Measurements from ENCODE around the gene CNOT8.

CNOT8 gene

GRCh38 chr5:154917757-154918156, 59.3 kb downstream of the CNOT8 start:
- H3K4me3 ChIP-seq (ENCODE audit: low read length): no peak overlapping the region
- no peaks in the 10 kb centered on the region for H3K4me1 ChIP-seq (ENCODE audit: control insufficient read depth, insufficient read depth, low read length)
- no peak overlapping the region for H3K27ac ChIP-seq (ENCODE audit: low read length)
- H3K27me3 ChIP-seq (ENCODE audit: control insufficient read depth, insufficient read depth, low read length): no peaks in the 10 kb centered on the region
- H3K9me3 ChIP-seq (ENCODE audit: control insufficient read depth, insufficient read depth, low read length): no peaks in the 10 kb centered on the region
- no CpG with 5 or more reads among the region's 4 CpGs for WGBS (ENCODE audit: insufficient coverage, insufficient read length)
- peaks cover 12% of the 10 kb centered on the region; the same call in 1 of the 2 replicates for H3K36me3 ChIP-seq (ENCODE audit: control insufficient read depth, insufficient read depth, low read length)
- no peak for DNase-seq (ENCODE audit: low read depth, low spot score)

- no peak overlapping the region for H3K4me3 ChIP-seq (ENCODE audit: low read length)
These were observed 65.3 kb downstream of the CNOT8 start for GRCh38 chr5:154923441-154924430.

More at GRCh38 chr5:154923441-154924430, 65.3 kb downstream of the CNOT8 start:
- Histone ChIP-seq H3K9me3 (ENCODE audit: control insufficient read depth, insufficient read depth, low read length) (no peaks in the 10 kb centered on the region), H3K36me3 (ENCODE audit: control insufficient read depth, insufficient read depth, low read length) (peaks cover 14% of the 10 kb centered on the region; the same call in 1 of the 2 replicates), H3K4me1 (ENCODE audit: control insufficient read depth, insufficient read depth, low read length) (no peaks in the 10 kb centered on the region), H3K27ac (ENCODE audit: low read length) (no peak overlapping the region), H3K27me3 (ENCODE audit: control insufficient read depth, insufficient read depth, low read length) (no peaks in the 10 kb centered on the region)
- WGBS (ENCODE audit: insufficient coverage, insufficient read length): no CpG with 5 or more reads among the region's 7 CpGs
- DNase-seq (ENCODE audit: low read depth, low spot score): no peak

Measured in iPS DF 6.9 (cell line).